Ishikawa (cell line): ENCODE data around the gene SYCE3.

Experiments used
- CEBPB ChIP-seq: IDR thresholded peaks from 2 replicates; pipeline ENCODE4 v1.6.1; 2012
- CREB1 ChIP-seq: IDR thresholded peaks from 2 replicates; pipeline ENCODE4 v1.6.1; 2012; ENCODE audit warnings: low read depth
- EGR1 ChIP-seq: IDR thresholded peaks from 2 replicates; pipeline ENCODE4 v1.6.1; 2012
- EP300 ChIP-seq: IDR thresholded peaks from 2 replicates; pipeline ENCODE4 v1.6.1; 2012; ENCODE audit warnings: borderline replicate concordance
- FOXM1 ChIP-seq: IDR thresholded peaks from 2 replicates; pipeline ENCODE4 v1.6.1; 2012; ENCODE audit warnings: low read depth, borderline replicate concordance
- MAX ChIP-seq: IDR thresholded peaks from 2 replicates; pipeline ENCODE4 v1.6.1; 2012
- NFIC ChIP-seq: IDR thresholded peaks from 2 replicates; pipeline ENCODE4 v1.6.1; 2012
- RAD21 ChIP-seq: IDR thresholded peaks from 2 replicates; pipeline ENCODE4 v1.6.1; 2012; ENCODE audit warnings: low read depth
- REST ChIP-seq: IDR thresholded peaks from 2 replicates; pipeline ENCODE4 v1.6.1; 2012; ENCODE audit warnings: low read depth, mild to moderate bottlenecking
- TAF1 ChIP-seq: IDR thresholded peaks from 2 replicates; pipeline ENCODE4 v1.6.1; 2012; ENCODE audit warnings: low read depth, mild to moderate bottlenecking
- TCF12 ChIP-seq: IDR thresholded peaks from 2 replicates; pipeline ENCODE4 v1.6.1; 2012; ENCODE audit warnings: low read depth
- TEAD4 ChIP-seq: IDR thresholded peaks from 2 replicates; pipeline ENCODE4 v1.6.1; 2012
- USF1 ChIP-seq: IDR thresholded peaks from 2 replicates; pipeline ENCODE4 v1.6.1; 2012
- YY1 ChIP-seq: IDR thresholded peaks from 2 replicates; pipeline ENCODE4 v1.6.1; 2012; ENCODE audit warnings: low read depth
- ZBTB7A ChIP-seq: IDR thresholded peaks from 2 replicates; pipeline ENCODE4 v1.6.1; 2012; ENCODE audit warnings: low read depth

Gene SYCE3

DNA sequence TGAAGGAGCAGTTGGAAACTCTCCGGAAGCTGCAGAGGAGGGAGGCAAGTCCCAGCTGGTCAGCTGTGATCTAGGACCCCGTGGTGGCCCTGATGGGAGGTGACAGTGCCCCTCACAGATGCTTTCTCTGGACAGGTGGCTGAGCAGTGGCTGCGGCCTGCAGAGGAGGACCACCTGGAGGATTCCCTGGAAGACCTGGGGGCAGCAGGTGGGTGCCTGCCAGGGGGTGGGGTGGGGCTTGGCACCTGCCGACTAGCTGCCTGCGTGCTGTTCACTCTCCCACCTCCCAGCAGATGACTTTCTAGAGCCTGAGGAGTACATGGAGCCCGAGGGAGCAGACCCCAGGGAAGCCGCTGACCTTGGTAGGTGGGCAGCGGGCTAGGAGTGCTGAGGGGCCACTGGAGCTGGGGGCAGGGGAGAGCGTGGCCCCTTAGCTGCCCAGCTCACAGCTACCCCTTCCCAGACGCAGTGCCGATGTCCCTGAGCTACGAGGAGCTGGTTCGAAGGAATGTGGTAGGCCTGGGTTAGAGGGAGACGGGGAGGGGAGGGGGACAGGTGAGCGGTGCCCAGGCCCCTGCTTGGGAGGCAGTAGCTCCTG is 40.4 kb downstream of the SYCE3 start:
- TF ChIP-seq RAD21: no peak
- no peak for TF ChIP-seq TCF12
- no peak for TF ChIP-seq USF1
- TF ChIP-seq EGR1: no peak

GRCh38 chr22:50521710-50522109 is 41.0 kb downstream of the SYCE3 start:
- TF ChIP-seq TEAD4: no peak
- TF ChIP-seq CEBPB: no peak
- TF ChIP-seq RAD21: no peak
- no peak for TF ChIP-seq EGR1
- TF ChIP-seq FOXM1: no peak
- TF ChIP-seq USF1: no peak
- no peak for TF ChIP-seq YY1
- TF ChIP-seq TCF12: no peak
- TF ChIP-seq TAF1: no peak
- TF ChIP-seq CREB1: no peak
- no peak for TF ChIP-seq REST
- no peak for TF ChIP-seq EP300
- no peak for TF ChIP-seq MAX
- TF ChIP-seq ZBTB7A: no peak
- TF ChIP-seq NFIC: no peak

DNA sequence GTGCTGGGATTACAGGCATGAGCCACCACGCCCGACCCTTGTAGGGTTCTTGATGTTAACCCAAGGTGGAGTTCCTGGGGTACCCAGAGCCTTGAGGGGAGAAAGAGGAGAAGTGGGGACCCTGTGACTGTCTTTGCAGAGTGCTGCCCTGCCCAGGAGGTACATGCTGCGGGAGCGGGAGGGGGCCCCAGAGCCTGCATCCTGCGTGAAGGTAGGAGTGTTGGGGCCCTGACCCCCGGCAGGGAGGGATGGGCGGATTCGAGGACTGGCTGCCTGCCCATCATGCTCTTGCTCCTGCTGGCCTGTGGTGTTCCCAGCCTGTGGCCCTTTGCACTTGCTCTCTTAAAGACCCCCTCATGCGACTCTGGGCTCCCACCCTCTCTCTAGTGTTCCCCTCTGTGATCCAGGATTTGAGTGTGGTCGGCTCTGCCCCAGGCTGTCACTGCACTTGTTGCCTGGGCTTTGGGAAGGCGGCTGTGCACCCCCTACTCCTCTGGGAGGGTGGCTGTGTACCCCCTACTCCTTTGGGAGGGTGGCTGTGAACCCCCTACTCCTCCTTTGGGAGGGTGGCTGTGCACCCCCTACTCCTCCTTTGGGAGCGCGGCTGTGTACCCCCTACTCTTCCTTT is 41.8 kb downstream of the SYCE3 start:
- TF ChIP-seq EP300 (no peak), ZBTB7A (no peak), CEBPB (no peak), REST (no peak), TCF12 (no peak), CREB1 (no peak), FOXM1 (no peak), TEAD4 (no peak)

- no peak for TF ChIP-seq USF1
- no peak for TF ChIP-seq TAF1
- TF ChIP-seq ZBTB7A: no peak
- TF ChIP-seq RAD21: no peak
Measured at GRCh38 chr22:50519151-50519550, 43.6 kb downstream of the SYCE3 start.

DNA sequence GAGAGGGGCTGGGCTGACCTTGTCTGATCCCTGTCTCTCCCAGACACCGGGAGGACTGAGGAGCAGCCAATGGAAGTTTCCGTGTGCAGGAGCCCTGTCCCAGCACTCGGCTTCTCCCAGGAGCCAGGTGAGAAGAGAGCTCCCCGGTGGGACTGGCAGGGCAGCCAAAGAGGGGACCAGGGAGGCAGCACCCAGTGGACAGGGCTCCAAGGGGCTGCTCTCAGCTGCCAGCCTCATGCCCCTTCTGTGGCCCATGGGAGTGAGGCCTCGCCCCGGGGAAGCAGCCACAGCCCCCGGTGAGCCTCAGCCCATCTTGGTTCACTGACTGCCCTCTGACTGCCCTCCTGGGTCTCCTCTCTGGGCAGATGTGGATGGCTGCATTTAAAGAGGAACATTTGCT is 44.1 kb downstream of the SYCE3 start:
- no peak for TF ChIP-seq YY1
- TF ChIP-seq MAX: no peak
- no peak for TF ChIP-seq TAF1
- TF ChIP-seq RAD21: no peak
- TF ChIP-seq USF1: no peak
- TF ChIP-seq CREB1: no peak
